Neutrophil (primary cell): ENCODE measurements around the gene SMC1B.
A peak's percentile ranks its signal among the peaks of the same experiment; 100 is the strongest.
"Not testable (repeated sequence)": the region's sequence is repeated elsewhere in the genome, so short reads cannot be mapped to it uniquely, and the experiment has no call there.

Source experiments
- H3K27ac ChIP-seq: fragments of 200-600 bp; sonication (generic); 2 replicates; pipeline ENCODE4 v1.5.1; 2016; ENCODE audit warnings: mild to moderate bottlenecking, moderate library complexity
- H3K27me3 ChIP-seq: fragments of 200-600 bp; sonication (generic); 2 replicates; pipeline ENCODE4 v1.6.0; 2016; ENCODE audit warnings: mild to moderate bottlenecking
- H3K36me3 ChIP-seq: fragments of 200-600 bp; sonication (generic); 2 replicates; pipeline ENCODE4 v1.5.1; 2017
- H3K4me1 ChIP-seq, 2 experiments: fragments of 200-600 bp in 1 of 2; sonication (generic) in 1 of 2; 1 replicate in 1 of 2; 2 replicates in 1 of 2; pipeline versions ENCODE4 v1.5.1 to v1.6.1; 2013 to 2016; ENCODE audit warnings: low read depth in 1 of 2, low read length in 1 of 2, mild to moderate bottlenecking in 1 of 2, moderate library complexity in 1 of 2; ENCODE audit not compliant: control insufficient read depth in 1 of 2, insufficient read depth in 1 of 2
- H3K4me3 ChIP-seq, 2 experiments: fragments of 200-600 bp in 1 of 2; sonication (generic) in 1 of 2; 1 replicate in 1 of 2; 2 replicates in 1 of 2; pipeline ENCODE4 v1.5.1; 2013 to 2016; ENCODE audit warnings: low read depth in 1 of 2, low read length in 1 of 2, mild to moderate bottlenecking in 1 of 2, moderate library complexity in 1 of 2
- H3K9me3 ChIP-seq: fragments of 200-600 bp; sonication (generic); 2 replicates; pipeline ENCODE4 v1.5.1; 2016
- CTCF ChIP-seq: fragments of 200-600 bp; sonication (generic); IDR thresholded peaks from 2 replicates; pipeline ENCODE4 v1.5.1; 2016; ENCODE audit warnings: antibody characterized with exemption

The SMC1B gene

GRCh38 chr22:45298934-45299505 lies 114.4 kb downstream of the SMC1B start:
- Histone ChIP-seq H3K36me3 (no peaks in the 10 kb centered on the region), H3K27me3 (peaks cover 60% of the 10 kb centered on the region), H3K4me3 (no peak overlapping the region), H3K9me3 (no peaks in the 10 kb centered on the region), H3K4me1 (peaks cover 8 to 15% of the 10 kb centered on the region in 2 experiments), H3K27ac (no peak overlapping the region)
- TF ChIP-seq CTCF: no peak

GRCh38 chr22:45296628-45297297 lies 116.6 kb downstream of the SMC1B start:
- peaks cover 19 to 24% of the 10 kb centered on the region in 2 experiments for H3K4me1 ChIP-seq
- no peaks in the 10 kb centered on the region for H3K36me3 ChIP-seq
- H3K27ac ChIP-seq: peak overlapping the region; percentile 75
- TF ChIP-seq CTCF: no peak
- H3K9me3 ChIP-seq: no peaks in the 10 kb centered on the region
- H3K4me3 ChIP-seq: peak overlapping the region in 1 of 2 experiments; percentile 18
- H3K27me3 ChIP-seq: peaks cover 61% of the 10 kb centered on the region

- Histone ChIP-seq H3K9me3 (no peaks in the 10 kb centered on the region), H3K27me3 (peaks cover 62% of the 10 kb centered on the region), H3K27ac (no peak overlapping the region), H3K4me3 (no peak overlapping the region), H3K36me3 (no peaks in the 10 kb centered on the region), H3K4me1 (peaks cover 24 to 26% of the 10 kb centered on the region in 2 experiments)
- no peak for TF ChIP-seq CTCF
Observed at GRCh38 chr22:45295492-45295891, 117.9 kb downstream of the SMC1B start.

- Histone ChIP-seq H3K27me3 (peaks cover 62% of the 10 kb centered on the region), H3K4me1 (peaks cover 24 to 26% of the 10 kb centered on the region in 2 experiments)
- H3K4me3 ChIP-seq, H3K36me3 ChIP-seq, H3K27ac ChIP-seq, H3K9me3 ChIP-seq: not testable (repeated sequence)
Observed at GRCh38 chr22:45295004-45295403, 118.4 kb downstream of the SMC1B start.
